Tibial nerve (tissue), 4 donors: ENCODE results near the gene MRI1. TPM values are rescaled to one million over a fixed set of nuclear protein-coding genes. Genes with fewer than 3 reads are reported as not detected.

Source experiments
- DNase-seq, 2 donors: peaks; one replicate each; pipeline ENCODE4 v3.0.0-alpha.2; 2019; ENCODE audit warnings: low spot score in 2 of 2
- H3K27ac ChIP-seq, 4 donors: fragments of 200-600 bp; sonication (generic) in 3 of 4; one replicate each; pipeline ENCODE4 v1.5.1; 2017 to 2019; ENCODE audit warnings: mild to moderate bottlenecking in 1 of 4
- H3K27me3 ChIP-seq, 2 donors: fragments of 200-600 bp; sonication (generic) in 1 of 2; one replicate each; pipeline versions ENCODE4 v1.5.1 to v1.6.0; 2017 to 2019
- H3K36me3 ChIP-seq, 3 donors: fragments of 200-600 bp; sonication (generic); one replicate each; pipeline ENCODE4 v1.5.1; 2018 to 2019
- H3K4me1 ChIP-seq, 4 donors: fragments of 200-600 bp; sonication (generic) in 3 of 4; one replicate each; pipeline ENCODE4 v1.5.1; 2017 to 2019
- H3K4me3 ChIP-seq, 4 donors: fragments of 200-600 bp; sonication (generic) in 3 of 4; one replicate each; pipeline ENCODE4 v1.5.1; 2017 to 2019; ENCODE audit warnings: mild to moderate bottlenecking in 1 of 4, moderate library complexity in 1 of 4
- H3K9me3 ChIP-seq, 4 donors: fragments of 200-600 bp; sonication (generic) in 3 of 4; one replicate each; pipeline ENCODE4 v1.5.1; 2017 to 2019
- CTCF ChIP-seq, 5 experiments: fragments of 200-600 bp in 3 of 5; fragments of 450-650 bp in 2 of 5; sonication (generic) in 3 of 5; IDR thresholded peaks; one replicate each; pipeline ENCODE4 v1.5.1; 2016 to 2019; ENCODE audit warnings: antibody characterized with exemption in 5 of 5, mild to moderate bottlenecking in 3 of 5, moderate library complexity in 2 of 5
- EP300 ChIP-seq, 2 donors: sonication (generic); formaldehyde crosslinking; IDR thresholded peaks; one replicate each; pipeline ENCODE4 v1.6.1; 2017; ENCODE audit warnings: antibody characterized with exemption in 2 of 2, mild to moderate bottlenecking in 1 of 2
- POLR2A ChIP-seq, 2 donors: fragments of 450-650 bp; IDR thresholded peaks; one replicate each; pipeline ENCODE4 v1.6.1; 2017; ENCODE audit warnings: antibody characterized with exemption in 2 of 2, mild to moderate bottlenecking in 2 of 2, moderate library complexity in 2 of 2
- WGBS, 2 donors: methylation state at CpG; one replicate each; pipeline ENCODE4 v1.1.5; 2018; 5-methylcytosine and 5-hydroxymethylcytosine counted together
- total RNA-seq, 4 donors: library from RNA; depleted of rRNA; stranded (reverse); fragments of >200 nt; gene quantifications; one replicate each; pipeline ENCODE4 v1.1.0, GENCODE V29; 2016

MRI1 gene
- total RNA-seq, 4 donors from 2014 or later, result 52.4 to 167 (median 94.4) TPM

DNA sequence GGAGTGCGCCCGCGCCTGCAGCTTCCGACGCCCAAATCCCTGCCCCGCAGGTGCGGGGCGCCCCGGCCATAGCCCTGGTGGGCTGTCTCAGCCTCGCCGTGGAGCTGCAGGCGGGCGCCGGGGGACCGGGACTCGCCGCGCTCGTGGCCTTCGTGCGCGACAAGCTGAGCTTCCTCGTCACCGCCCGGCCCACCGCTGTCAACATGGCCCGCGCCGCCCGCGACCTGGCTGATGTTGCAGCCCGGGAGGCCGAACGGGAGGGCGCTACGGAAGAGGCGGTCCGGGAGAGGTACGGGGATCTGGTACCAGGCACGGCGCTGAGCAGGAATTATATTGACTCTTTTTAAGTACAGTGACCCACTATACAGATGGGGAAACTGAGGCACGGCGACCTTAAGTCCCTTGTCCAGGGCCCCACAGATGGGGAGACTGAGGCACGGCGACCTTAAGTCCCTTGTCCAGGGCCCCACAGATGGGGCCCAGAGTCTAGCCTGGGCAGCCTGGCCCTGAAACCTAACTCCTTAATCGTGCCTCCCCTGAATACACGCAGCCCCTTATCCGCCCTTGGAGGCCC lies 586 bp downstream of the MRI1 start:
- peaks cover 5 to 63% (median 32%) of the 10 kb centered on the region in 3 donors for H3K36me3 ChIP-seq

GRCh38 chr19:13765395-13766094 lies 1.2 kb downstream of the MRI1 start:
- TF ChIP-seq POLR2A (IDR thresholded peaks at IDR 0.05), result no peak
- no peak for DNase-seq
- Histone ChIP-seq H3K27me3 (no peaks in the 10 kb centered on the region), H3K36me3 (peaks cover 5 to 63% (median 31%) of the 10 kb centered on the region in 3 donors), H3K4me3 (peak overlapping the region; percentile 60 to 90 (median 75)), H3K4me1 (peaks cover 0 to 24% (median 9%) of the 10 kb centered on the region in 4 donors), H3K9me3 (no peaks in the 10 kb centered on the region), H3K27ac (peak overlapping the region in 3 of 4 donors; percentile 74 to 87 (median 86))
- 45 to 52% methylated on average over 19 of the region's 19 CpGs for WGBS, 2 donors

More for the DNA sequence above, 586 bp downstream of the MRI1 start:
- Histone ChIP-seq H3K4me3 (peak overlapping the region; percentile 60 to 90 (median 75)), H3K27ac (peak overlapping the region; percentile 45 to 87 (median 80)), H3K4me1 (peaks cover 0 to 24% (median 9%) of the 10 kb centered on the region in 4 donors), H3K9me3 (no peaks in the 10 kb centered on the region), H3K27me3 (no peaks in the 10 kb centered on the region)
- TF ChIP-seq CTCF (IDR thresholded peaks at IDR 0.05) (no peak), POLR2A (IDR thresholded peaks at IDR 0.05) (no peak), EP300 (IDR thresholded peaks at IDR 0.05) (no peak)
- no peak for DNase-seq
- WGBS, 2 donors, result 4% methylated on average over 14 to 31 of the region's 48 CpGs

- DNase-seq, result no peak
- H3K27me3 ChIP-seq, result no peaks in the 10 kb centered on the region
- WGBS, 2 donors, result 93 to 97% methylated on average over 3 of the region's 3 CpGs
- TF ChIP-seq CTCF (IDR thresholded peaks at IDR 0.05) (no peak), POLR2A (IDR thresholded peaks at IDR 0.05) (no peak), EP300 (IDR thresholded peaks at IDR 0.05) (no peak)
- H3K4me3 ChIP-seq, result no peak overlapping the region
- H3K36me3 ChIP-seq, result peaks cover 5 to 63% (median 36%) of the 10 kb centered on the region in 3 donors
- H3K4me1 ChIP-seq, result peaks cover 0 to 24% (median 9%) of the 10 kb centered on the region in 4 donors
- peak overlapping the region in 1 of 4 donors; percentile 86 for H3K27ac ChIP-seq
- H3K9me3 ChIP-seq, result no peaks in the 10 kb centered on the region
Measured at GRCh38 chr19:13766095-13766481, 1.8 kb downstream of the MRI1 start.

GRCh38 chr19:13768510-13768909 lies 4.2 kb downstream of the MRI1 start:
- H3K36me3 ChIP-seq, result peaks cover 5 to 56% (median 22%) of the 10 kb centered on the region in 3 donors
- no peak for DNase-seq
- no peak overlapping the region for H3K4me3 ChIP-seq
- no peaks in the 10 kb centered on the region for H3K27me3 ChIP-seq
- TF ChIP-seq EP300 (IDR thresholded peaks at IDR 0.05) (no peak), CTCF (IDR thresholded peaks at IDR 0.05) (no peak), POLR2A (IDR thresholded peaks at IDR 0.05) (no peak)
- H3K4me1 ChIP-seq, result peaks cover 0 to 27% (median 9%) of the 10 kb centered on the region in 4 donors
- 88 to 92% methylated on average over 5 to 18 of the region's 19 CpGs for WGBS, 2 donors
- H3K27ac ChIP-seq, result no peak overlapping the region
- H3K9me3 ChIP-seq, result no peaks in the 10 kb centered on the region

- DNase-seq, result no peak
- 70 to 82% methylated on average over 16 of the region's 16 CpGs for WGBS, 2 donors
- H3K27me3 ChIP-seq, result no peaks in the 10 kb centered on the region
Measured at GRCh38 chr19:13770013-13770635, 5.8 kb downstream of the MRI1 start.

More at GRCh38 chr19:13770013-13770635, 5.8 kb downstream of the MRI1 start:
- Histone ChIP-seq H3K36me3 (peaks cover 5 to 55% (median 22%) of the 10 kb centered on the region in 3 donors), H3K4me1 (peaks cover 0 to 27% (median 8%) of the 10 kb centered on the region in 4 donors), H3K4me3 (no peak overlapping the region), H3K9me3 (no peaks in the 10 kb centered on the region), H3K27ac (no peak overlapping the region)
- TF ChIP-seq POLR2A (IDR thresholded peaks at IDR 0.05), result no peak
- TF ChIP-seq EP300 (IDR thresholded peaks at IDR 0.05), result no peak
- no peak for TF ChIP-seq CTCF (IDR thresholded peaks at IDR 0.05)
